Erythroblast (primary cell): ENCODE measurements around the gene ZNF430.

Experiments used
- DNase-seq, 2 experiments: peaks; one replicate each; lab custom pipeline; 2025; lab: John Stamatoyannopoulos, UW
- GATA1 ChIP-seq: IDR thresholded peaks from 2 replicates; pipeline ENCODE4 v1.6.1; 2011; ENCODE audit warnings: low read depth, mild to moderate bottlenecking, control low read depth, low read length, moderate library complexity
- POLR2A ChIP-seq: IDR thresholded peaks from 2 replicates; pipeline ENCODE4 v1.6.1; 2011; ENCODE audit warnings: mild to moderate bottlenecking, low read length

Gene ZNF430

GRCh38 chr19:21087871-21088270 is 67.4 kb downstream of the ZNF430 start:
- no peak for DNase-seq
- no peak for TF ChIP-seq POLR2A
- TF ChIP-seq GATA1, result no peak

GRCh38 chr19:21092109-21092508 is 71.7 kb downstream of the ZNF430 start:
- DNase-seq, result no peak
- TF ChIP-seq POLR2A (no peak), GATA1 (no peak)

DNA sequence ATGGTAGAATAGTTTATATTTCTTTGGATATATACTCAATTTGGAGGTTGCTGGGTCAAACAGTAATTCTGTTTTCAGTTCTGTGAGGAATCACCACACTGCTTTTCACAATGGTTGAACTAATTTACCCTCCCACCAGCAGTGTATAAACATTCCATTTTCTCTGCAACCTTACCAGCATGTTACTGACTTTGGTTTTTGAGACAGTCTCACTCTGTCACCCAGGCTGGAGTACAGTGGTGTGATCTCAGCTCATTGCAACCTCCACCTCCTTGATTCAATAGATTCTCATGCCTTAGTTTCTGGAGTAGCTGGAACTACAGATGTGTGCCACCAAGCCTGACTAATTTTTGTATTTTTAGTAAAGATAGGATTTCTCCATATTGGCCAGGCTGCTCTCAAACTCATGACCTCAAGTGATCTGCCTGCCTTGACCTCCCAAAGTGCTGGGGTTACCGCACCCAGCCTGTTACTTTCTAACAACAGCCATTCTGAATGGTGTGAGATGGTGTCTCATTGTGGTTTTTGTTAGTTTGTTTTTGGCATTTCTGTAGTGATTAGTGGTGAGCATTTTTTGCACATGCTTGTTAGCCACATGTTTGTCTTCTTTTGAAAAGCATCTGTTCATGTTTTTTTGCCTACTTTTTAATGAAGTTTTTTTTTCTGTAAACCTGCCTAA is 74.0 kb downstream of the ZNF430 start:
- no peak for TF ChIP-seq POLR2A
- TF ChIP-seq GATA1, result no peak
- no peak for DNase-seq

GRCh38 chr19:21098291-21098690 is 77.8 kb downstream of the ZNF430 start:
- TF ChIP-seq POLR2A (no peak), GATA1 (no peak)

GRCh38 chr19:21101521-21102242 is 81.2 kb downstream of the ZNF430 start:
- no peak for DNase-seq
- TF ChIP-seq POLR2A, result no peak
- TF ChIP-seq GATA1, result no peak

More at GRCh38 chr19:21098291-21098690, 77.8 kb downstream of the ZNF430 start:
- DNase-seq, result no peak

- TF ChIP-seq GATA1, result no peak
- TF ChIP-seq POLR2A, result no peak
- no peak for DNase-seq
Observed at GRCh38 chr19:21109116-21109515, 88.7 kb downstream of the ZNF430 start.
